H1 (cell line): ENCODE data around the gene ACTR8. TPM values are rescaled to one million over a fixed set of nuclear protein-coding genes. Genes with fewer than 3 reads are reported as not detected.

ENCODE experiments used
- CHD2 ChIP-seq: IDR thresholded peaks from 2 replicates; pipeline ENCODE4 v1.6.1; 2012; ENCODE audit warnings: low read length, improper control_type of control experiment
- CHD7 ChIP-seq: fragments of 300-600 bp; sonication (generic); IDR thresholded peaks from 2 replicates; pipeline ENCODE4 v1.7.1; 2012; ENCODE audit warnings: low read length, moderate library complexity, mild to moderate bottlenecking, inconsistent platforms; ENCODE audit not compliant: insufficient replicate concordance
- CTCF ChIP-seq, 3 experiments: IDR thresholded peaks; 1 replicate in 2 of 3; 2 replicates in 1 of 3; pipeline versions ENCODE4 v1.5.1 to v1.6.1; 2011; ENCODE audit warnings: low read length in 3 of 3, mild to moderate bottlenecking in 3 of 3, inconsistent platforms in 2 of 3, low read depth in 1 of 3, moderate library complexity in 1 of 3; ENCODE audit not compliant: insufficient read depth in 1 of 3; ENCODE audit errors: control extremely low read depth in 1 of 3
- HDAC6 ChIP-seq: IDR thresholded peaks from one replicate; pipeline ENCODE4 v1.7.1; 2012; ENCODE audit warnings: low read depth, mild to moderate bottlenecking, inconsistent platforms, low read length, moderate library complexity
- JUN ChIP-seq: IDR thresholded peaks from 2 replicates; pipeline ENCODE4 v1.6.1; 2011; ENCODE audit warnings: low read depth, mild to moderate bottlenecking, improper control_type of control experiment, low read length
- SRF ChIP-seq: IDR thresholded peaks from 2 replicates; pipeline ENCODE4 v1.6.1; 2011; ENCODE audit warnings: mild to moderate bottlenecking, low read depth, low read length, moderate library complexity
- TCF12 ChIP-seq: IDR thresholded peaks from 2 replicates; pipeline ENCODE4 v1.6.1; 2011; ENCODE audit warnings: low read depth, mild to moderate bottlenecking, low read length
- YY1 ChIP-seq: IDR thresholded peaks from 2 replicates; pipeline ENCODE4 v1.6.1; 2011; ENCODE audit warnings: low read depth, mild to moderate bottlenecking, low read length
- polyA plus RNA-seq, 7 experiments: library from polyadenylated mRNA; depleted of rRNA in 3 of 7; stranded (reverse) in 5 of 7; unstranded in 2 of 7; fragments of >200 nt in 5 of 7; fragments of 200-250 nt in 2 of 7; gene quantifications; 1 replicate in 5 of 7; 2 replicates in 1 of 7; 4 replicates in 1 of 7; pipeline versions ENCODE4 v1.2.1 to v1.2.3, GENCODE V29; 2011 to 2013; ENCODE audit warnings: missing spikeins in 2 of 7, mixed read lengths in 2 of 7
- total RNA-seq: library from RNA; stranded (reverse); fragmentation: NEBNext Ultra II Directional; extraction: Animal tissue kit (Norgen Biotek cat#: 25700); gene quantifications from 2 replicates; pipeline ENCODE4 v1.2.1, GENCODE V29; 2021

The ACTR8 gene
- total and polyA plus RNA-seq, 2 of the 8 experiments (the other 6 are each of a cell fraction or from before 2014, with no cell fraction given) = 8.3 to 26.9 TPM

- TF ChIP-seq CHD7 (no peak), YY1 (no peak), TCF12 (no peak), CTCF (IDR thresholded peaks at IDR 0.05; ENCODE audit: control extremely low read depth in 1 of 3, insufficient read depth in 1 of 3, low read depth in 1 of 3, low read length in 3 of 3) (no peak), JUN (no peak), HDAC6 (no peak), CHD2 (no peak), SRF (no peak)
These were observed 57.8 kb downstream of the ACTR8 start (continued) for GRCh38 chr3:53823956-53824657.
